ENCODE data around the gene RGS8. TPM values are rescaled to one million over a fixed set of nuclear protein-coding genes. Genes with fewer than 3 reads are reported as not detected.
"Not testable (repeated sequence)": the region's sequence is repeated elsewhere in the genome, so short reads cannot be mapped to it uniquely, and the experiment has no call there.

RGS8 gene
- total and polyA plus RNA-seq, 2 donors (not counting 1 experiment from before 2014, with no cell fraction given) = not detected

GRCh38 chr1:182698971-182699370 lies 14.6 kb upstream of the RGS8 start:
- no peaks in the 10 kb centered on the region for H3K4me1 Mint-ChIP-seq
- TF ChIP-seq CTCF (IDR thresholded peaks at IDR 0.05) (no peak), EZH2 (IDR thresholded peaks at IDR 0.05; ENCODE audit: borderline replicate concordance, insufficient read depth, low read depth, low read length, poor library complexity, severe bottlenecking) (no peak)
- CTCF ChIA-PET = no interaction called here
- Histone ChIP-seq H2AFZ (ENCODE audit: insufficient read depth, low read depth, low read length, poor library complexity, severe bottlenecking) (no peak overlapping the region), H3K27me3 (replicated peaks in 1 of 4; ENCODE audit: control extremely low read depth in 1 of 4, control insufficient read depth in 3 of 4, insufficient read depth in 4 of 4, low read length in 3 of 4) (peaks cover 0 to 26% (median 2%) of the 10 kb centered on the region in 4 experiments), H4K20me1 (ENCODE audit: control insufficient read depth, insufficient read depth, low read length, poor library complexity, severe bottlenecking) (no peaks in the 10 kb centered on the region), H3K36me3 (replicated peaks in 1 of 2; ENCODE audit: control extremely low read depth in 1 of 2, control insufficient read depth in 1 of 2, extremely low read depth in 1 of 2, insufficient read depth in 2 of 2, low read length in 1 of 2) (no peaks in the 10 kb centered on the region), H3K4me1 (ENCODE audit: control insufficient read depth in 2 of 2, insufficient read depth in 2 of 2, low read length in 2 of 2) (no peaks in the 10 kb centered on the region), H3K4me3 (ENCODE audit: control extremely low read depth in 1 of 5, extremely low read depth in 1 of 5, insufficient read depth in 1 of 5, low read depth in 2 of 5, low read length in 4 of 5) (no peak overlapping the region), H3K9ac (ENCODE audit: low read length) (no peak overlapping the region), H3K4me2 (replicated peaks; ENCODE audit: low read depth, low read length, poor library complexity, severe bottlenecking) (no peak overlapping the region), H3K9me3 (ENCODE audit: control extremely low read depth in 1 of 3, control insufficient read depth in 2 of 3, insufficient read depth in 1 of 3, low read length in 2 of 3) (peaks cover 0 to 1% (median 0%) of the 10 kb centered on the region in 3 donors), H3K27ac (ENCODE audit: low read length in 2 of 2) (no peak overlapping the region), H3K79me2 (ENCODE audit: control insufficient read depth, insufficient read depth, low read length) (no peaks in the 10 kb centered on the region)
- H3K9me3 Mint-ChIP-seq (ENCODE audit: insufficient read depth) = no peaks in the 10 kb centered on the region
- no peak for ATAC-seq (ENCODE audit: low read depth)
- WGBS (ENCODE audit: insufficient coverage) = no CpG with 5 or more reads among the region's 5 CpGs
- H3K27me3 Mint-ChIP-seq = peaks cover 19% of the 10 kb centered on the region
- intact Hi-C loops (cut with micrococcal nuclease) = no loop called here
- no peak overlapping the region for H3K27ac Mint-ChIP-seq
- no peak for DNase-seq
- POLR2A ChIA-PET = no interaction called here
- H3K4me3 Mint-ChIP-seq = no peak overlapping the region

- H3K4me3 ChIP-seq (ENCODE audit: control extremely low read depth in 1 of 5, extremely low read depth in 1 of 5, insufficient read depth in 1 of 5, low read depth in 2 of 5, low read length in 4 of 5); DNase-seq; intact Hi-C loops (cut with micrococcal nuclease); H3K4me1 ChIP-seq (ENCODE audit: control insufficient read depth in 2 of 2, insufficient read depth in 2 of 2, low read length in 2 of 2); POLR2A ChIA-PET; H4K20me1 ChIP-seq (ENCODE audit: control insufficient read depth, insufficient read depth, low read length, poor library complexity, severe bottlenecking); H3K27me3 Mint-ChIP-seq; H3K79me2 ChIP-seq (ENCODE audit: control insufficient read depth, insufficient read depth, low read length); H3K4me1 Mint-ChIP-seq; H3K4me2 ChIP-seq (replicated peaks; ENCODE audit: low read depth, low read length, poor library complexity, severe bottlenecking); H3K9ac ChIP-seq (ENCODE audit: low read length); H2AFZ ChIP-seq (ENCODE audit: insufficient read depth, low read depth, low read length, poor library complexity, severe bottlenecking); H3K36me3 ChIP-seq (replicated peaks in 1 of 2; ENCODE audit: control extremely low read depth in 1 of 2, control insufficient read depth in 1 of 2, extremely low read depth in 1 of 2, insufficient read depth in 2 of 2, low read length in 1 of 2); H3K27ac ChIP-seq (ENCODE audit: low read length in 2 of 2); H3K4me3 Mint-ChIP-seq; H3K9me3 Mint-ChIP-seq (ENCODE audit: insufficient read depth); ATAC-seq (ENCODE audit: low read depth); H3K27ac Mint-ChIP-seq; H3K9me3 ChIP-seq (ENCODE audit: control extremely low read depth in 1 of 3, control insufficient read depth in 2 of 3, insufficient read depth in 1 of 3, low read length in 2 of 3): not testable (repeated sequence)
- CTCF ChIA-PET = interaction anchor here (0.6 kb wide), 1 partner anchor 479 kb away, joined by 4 read pairs; no protein-coding TSS in a partner anchor
- peaks cover 0 to 15% (median 0%) of the 10 kb centered on the region in 4 experiments for H3K27me3 ChIP-seq (replicated peaks in 1 of 4; ENCODE audit: control extremely low read depth in 1 of 4, control insufficient read depth in 3 of 4, insufficient read depth in 4 of 4, low read length in 3 of 4)
Measured at GRCh38 chr1:182693139-182693538, 8.8 kb upstream of the RGS8 start.
